C4-2B (cell line): ENCODE measurements around the gene AOC1.

Experiments
- H3K27ac ChIP-seq: fragments of 450-650 bp; 2 replicates; pipeline ENCODE4 v1.5.1; 2017
- CTCF ChIP-seq: fragments of 450-650 bp; conservative IDR thresholded peaks from 2 replicates; pipeline ENCODE4 v1.5.1; 2017; ENCODE audit warnings: mild to moderate bottlenecking
- ZFX ChIP-seq: fragments of 450-650 bp; IDR thresholded peaks from 2 replicates; pipeline ENCODE4 v1.6.1; 2017

Gene AOC1

DNA sequence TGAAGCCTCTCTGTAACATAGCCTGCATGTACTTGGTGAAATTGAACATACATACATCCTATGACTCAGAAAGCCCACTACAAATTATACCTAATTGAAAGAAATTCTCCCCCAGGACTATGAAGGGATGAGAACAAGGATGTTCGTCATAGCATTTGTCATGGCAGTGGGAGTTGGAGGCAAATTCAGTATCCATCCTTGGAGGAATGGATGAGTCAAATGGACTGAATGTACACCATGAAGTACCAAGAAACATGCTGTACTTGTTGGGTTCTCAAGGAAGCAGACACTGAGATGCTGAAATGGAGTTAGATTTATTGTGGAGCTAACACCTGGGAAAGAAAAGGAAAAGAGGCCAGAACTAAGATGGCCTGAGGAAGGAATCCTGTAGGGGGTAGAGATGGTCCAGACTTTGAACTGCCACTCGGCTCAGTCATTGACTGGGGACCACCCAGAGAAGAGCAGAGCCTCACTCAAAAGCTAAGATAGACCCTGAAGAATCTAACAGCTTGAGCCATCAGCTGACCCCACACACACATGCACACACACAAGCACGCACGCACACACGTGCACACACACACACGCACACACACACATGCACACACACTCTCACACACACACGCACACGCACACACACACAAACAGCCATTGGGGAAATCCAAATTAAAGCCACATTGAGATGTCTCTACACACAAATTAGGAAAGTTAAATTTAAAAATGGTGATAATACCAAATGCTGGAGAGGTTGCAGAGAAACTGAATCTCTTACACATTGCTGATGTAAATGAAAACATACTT, 22.3 kb downstream of the AOC1 start:
- no peak overlapping the region for H3K27ac ChIP-seq
- TF ChIP-seq ZFX: no peak
- TF ChIP-seq CTCF: no peak

- TF ChIP-seq CTCF: peak; percentile 9
- TF ChIP-seq ZFX: no peak
- H3K27ac ChIP-seq: no peak overlapping the region
Measured at GRCh38 chr7:150875791-150876190, 23.5 kb downstream of the AOC1 start.

GRCh38 chr7:150876817-150877526, 24.7 kb downstream of the AOC1 start:
- TF ChIP-seq ZFX (no peak), CTCF (peak; percentile 79)
- H3K27ac ChIP-seq: no peak overlapping the region

- TF ChIP-seq CTCF: no peak
- no peak for TF ChIP-seq ZFX
Measured at GRCh38 chr7:150877536-150877935, 25.2 kb downstream of the AOC1 start.

DNA sequence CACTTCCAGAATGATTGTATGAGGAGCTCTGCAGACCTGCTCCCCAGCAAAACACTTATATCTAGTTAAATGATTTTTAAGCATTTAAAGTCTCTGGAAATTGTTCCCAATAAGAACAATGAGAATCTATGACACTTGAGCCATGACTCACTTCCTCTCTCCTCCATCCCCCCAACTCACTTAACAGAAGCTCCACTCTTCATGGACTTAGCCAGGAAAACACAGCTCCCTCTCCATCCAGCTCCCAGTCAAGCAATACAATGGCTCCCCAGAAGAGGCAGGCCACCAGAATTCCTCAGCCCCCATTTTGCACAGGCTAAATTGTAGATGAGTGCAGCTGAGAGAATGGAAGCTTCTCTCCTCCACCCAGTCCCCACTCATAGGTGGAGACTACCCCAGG, 27.0 kb downstream of the AOC1 start:
- TF ChIP-seq CTCF: no peak
- no peak for TF ChIP-seq ZFX
- no peak overlapping the region for H3K27ac ChIP-seq

More at GRCh38 chr7:150877536-150877935, 25.2 kb downstream of the AOC1 start:
- H3K27ac ChIP-seq: no peak overlapping the region

- TF ChIP-seq ZFX: no peak
- TF ChIP-seq CTCF: no peak
- no peak overlapping the region for H3K27ac ChIP-seq
Measured at GRCh38 chr7:150881189-150881588, 28.9 kb downstream of the AOC1 start.

GRCh38 chr7:150890853-150891584, 38.7 kb downstream of the AOC1 start:
- TF ChIP-seq CTCF: no peak
- TF ChIP-seq ZFX: no peak
- no peak overlapping the region for H3K27ac ChIP-seq
